HG03175 (cell line): ENCODE data around the gene UBA3.

Source experiments
- ATAC-seq: cut with Tn5 transposase; IDR thresholded peaks from one replicate; pipeline ENCODE4 v1.9.1; 2021; ENCODE audit warnings: mild to moderate bottlenecking, moderate library complexity; ENCODE audit not compliant: unreplicated experiment

The UBA3 gene

DNA sequence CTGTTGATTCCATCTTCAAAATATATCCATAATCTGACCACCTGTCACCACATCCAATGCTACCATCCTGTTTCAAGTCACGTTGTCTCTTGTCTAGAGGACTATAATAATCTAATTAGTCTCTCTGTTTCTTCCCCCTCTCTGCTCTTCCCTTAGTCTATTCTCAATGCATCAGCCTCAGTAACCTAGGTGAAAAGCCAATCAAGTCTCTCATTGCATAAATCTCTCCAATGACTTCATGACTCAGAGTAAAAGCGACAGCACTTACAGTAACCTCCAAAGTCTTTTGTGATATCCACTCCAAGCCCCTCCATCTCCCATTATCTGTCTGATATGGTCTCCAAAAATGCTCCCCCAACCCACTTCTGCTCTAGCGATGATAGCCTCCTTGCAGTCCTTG is 7.2 kb downstream of the UBA3 start:
- ATAC-seq: no peak

DNA sequence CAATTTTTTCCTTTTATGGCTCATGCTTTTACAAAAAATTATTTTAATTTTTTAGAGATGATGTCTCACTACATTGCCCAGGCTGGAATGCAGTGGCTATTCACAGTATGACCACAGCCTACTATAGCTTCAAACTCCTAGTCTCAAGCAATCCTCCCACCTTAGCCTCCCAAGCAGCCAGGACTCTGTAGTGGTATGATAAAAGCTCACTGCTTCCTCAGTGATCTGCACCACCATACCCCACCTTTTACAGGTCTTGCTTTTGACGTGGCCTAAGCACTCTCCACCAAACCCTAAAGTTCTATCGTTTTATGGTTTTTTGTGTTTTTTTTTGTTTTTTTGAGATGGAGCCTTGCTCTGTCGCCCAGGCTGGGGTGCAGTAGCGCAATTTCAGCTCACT is 14.0 kb downstream of the UBA3 start:
- ATAC-seq: no peak

- no peak for ATAC-seq
Measured at GRCh38 chr3:69065318-69065964, 14.7 kb downstream of the UBA3 start.

DNA sequence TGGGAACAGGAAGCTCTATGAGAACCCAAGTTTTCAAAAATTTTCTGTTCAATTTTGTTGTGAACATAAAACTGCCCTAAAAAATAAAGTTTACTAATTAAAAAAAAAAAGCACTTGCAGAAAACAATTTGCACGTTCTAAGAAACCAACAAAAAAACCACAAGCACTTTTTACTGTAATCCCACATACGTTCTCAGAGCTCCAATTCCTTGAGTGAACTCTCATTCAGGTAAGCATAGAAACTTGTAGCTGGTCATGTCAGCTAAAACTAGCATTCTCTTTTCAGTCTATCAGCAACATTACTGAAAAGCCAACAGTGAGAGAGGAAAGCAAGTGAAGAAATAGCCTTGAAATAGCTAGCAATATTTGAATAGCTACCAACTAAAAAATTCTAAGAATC is 16.5 kb downstream of the UBA3 start:
- ATAC-seq: no peak

DNA sequence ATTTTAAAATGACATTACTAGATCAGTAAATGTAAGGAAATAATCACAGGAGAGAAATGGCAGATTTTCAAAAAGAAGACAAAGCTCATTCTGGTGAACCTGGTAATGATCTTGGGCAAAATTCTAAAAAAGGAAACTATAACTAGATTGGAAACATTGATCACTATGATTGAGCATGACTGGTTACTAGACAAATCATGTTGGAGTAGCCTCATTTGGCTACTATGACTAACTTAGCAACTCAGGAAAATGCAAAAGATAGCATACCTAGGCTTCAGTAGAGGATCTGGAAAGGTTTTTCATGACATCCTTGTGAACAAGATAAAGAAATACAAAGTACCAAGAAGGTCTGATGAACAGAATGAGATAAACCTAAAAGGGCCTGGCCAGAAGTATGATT is 20.5 kb downstream of the UBA3 start:
- no peak for ATAC-seq

DNA sequence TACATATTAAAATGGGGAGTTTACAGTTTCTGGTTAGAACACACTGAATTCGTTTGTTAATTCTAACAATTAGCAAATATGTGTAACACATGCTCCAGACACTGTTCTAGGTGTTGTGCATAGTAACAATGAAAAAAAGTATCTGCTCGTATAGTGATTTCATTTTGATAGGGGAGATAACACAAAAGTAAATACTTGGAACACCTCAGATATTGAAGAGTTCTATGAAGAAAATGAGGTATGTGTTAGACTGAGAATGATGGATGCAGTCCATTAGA is 21.3 kb downstream of the UBA3 start:
- ATAC-seq: no peak

GRCh38 chr3:69058180-69058946 is 21.8 kb downstream of the UBA3 start:
- ATAC-seq: peak; percentile 99

GRCh38 chr3:69052472-69052898 is 27.7 kb downstream of the UBA3 start:
- ATAC-seq: no peak

- ATAC-seq: peak; percentile 97
Measured at GRCh38 chr3:69051756-69052471, 28.3 kb downstream of the UBA3 start, which contains the start of gene TMF1. Gene TMF1, minus strand, starts transcription at chr3:69052333. Its CDS starts 247 bp downstream, at chr3:69052086.

- ATAC-seq: no peak
Measured at GRCh38 chr3:69048990-69049389, 31.2 kb downstream of the UBA3 start.

DNA sequence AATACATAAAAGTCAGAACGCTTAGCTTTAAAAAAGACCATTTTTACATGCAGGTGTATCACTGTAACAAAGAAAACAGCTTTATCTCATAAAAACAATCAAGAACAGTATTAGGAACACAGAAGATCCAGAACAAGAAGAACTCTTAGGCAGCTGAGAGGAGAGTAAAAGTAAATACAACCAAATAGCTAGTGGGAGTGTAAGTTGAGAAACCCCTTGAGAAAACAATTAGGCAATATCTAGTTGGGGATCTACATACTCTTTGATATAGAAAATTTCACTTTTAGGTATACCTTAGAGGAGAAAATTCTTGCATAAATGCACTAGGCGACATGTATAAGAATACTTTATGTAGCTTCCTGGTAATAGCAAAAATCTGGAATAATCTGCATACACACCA is 35.6 kb downstream of the UBA3 start:
- ATAC-seq: no peak

GRCh38 chr3:69033470-69033869 is 46.7 kb downstream of the UBA3 start:
- ATAC-seq: no peak

GRCh38 chr3:69032737-69033136 is 47.4 kb downstream of the UBA3 start:
- ATAC-seq: no peak

DNA sequence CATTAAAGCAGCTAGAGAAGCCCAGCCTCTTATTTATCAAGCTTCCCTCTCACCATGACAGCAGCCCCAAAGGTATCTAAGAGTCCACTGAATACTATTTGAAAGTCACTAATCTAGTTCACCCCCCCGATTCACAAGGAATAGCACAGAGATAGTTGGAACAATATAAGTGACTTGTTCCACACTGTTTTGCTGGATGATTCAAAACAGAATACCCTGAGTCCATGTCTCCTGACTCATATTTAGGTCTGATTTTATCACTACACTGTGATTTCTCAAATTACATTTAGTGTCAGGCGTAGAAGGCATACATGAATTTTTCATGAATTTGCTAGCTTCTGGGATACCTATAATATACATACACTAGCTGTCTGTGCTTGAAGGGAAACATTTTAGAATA is 48.0 kb downstream of the UBA3 start:
- ATAC-seq: no peak

- no peak for ATAC-seq
Measured at GRCh38 chr3:69031635-69032034, 48.5 kb downstream of the UBA3 start.

DNA sequence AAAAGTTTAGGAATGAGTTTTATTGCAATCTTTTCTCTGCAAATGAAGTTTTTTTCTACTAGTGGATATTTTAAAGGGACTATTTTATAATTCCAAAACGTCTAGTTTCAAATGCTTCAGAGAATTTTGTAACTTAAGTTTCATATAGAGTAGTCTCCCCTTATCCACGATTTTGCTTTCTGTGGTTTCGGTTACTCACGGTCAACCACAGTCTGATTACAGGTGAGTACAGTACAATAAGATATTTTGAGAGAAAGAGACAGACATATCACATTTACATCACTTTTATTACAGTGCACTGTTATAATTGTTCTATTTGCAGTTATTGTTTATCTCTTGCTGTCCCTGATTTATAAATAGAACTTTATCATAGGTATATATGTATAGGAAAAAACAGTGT is 59.3 kb downstream of the UBA3 start:
- ATAC-seq: no peak

GRCh38 chr3:69020424-69020823 is 59.7 kb downstream of the UBA3 start:
- no peak for ATAC-seq

DNA sequence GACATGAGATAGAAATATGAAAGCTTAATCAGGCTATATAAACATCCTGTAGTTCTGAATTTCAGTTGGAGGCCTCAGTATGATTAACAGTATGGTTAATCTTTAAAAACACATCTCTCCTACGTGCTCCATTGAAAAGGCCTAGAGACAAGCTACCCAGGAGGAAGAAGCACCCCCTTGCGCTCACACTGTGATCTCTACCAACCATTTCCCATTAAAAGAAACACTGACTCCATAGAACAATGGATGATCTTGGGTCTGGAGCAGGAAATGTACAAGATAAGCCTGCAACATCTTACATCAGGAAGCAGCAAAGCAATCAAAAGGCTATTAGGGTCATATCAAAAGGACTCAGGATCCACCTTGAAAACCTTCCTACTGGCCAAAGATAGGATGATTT is 63.3 kb downstream of the UBA3 start:
- no peak for ATAC-seq

- ATAC-seq: no peak
Measured at GRCh38 chr3:69016102-69016501, 64.1 kb downstream of the UBA3 start.

GRCh38 chr3:69014022-69014580 is 66.1 kb downstream of the UBA3 start:
- no peak for ATAC-seq

- ATAC-seq: peak; percentile 71
Measured at GRCh38 chr3:69013253-69014021, 66.7 kb downstream of the UBA3 start, which contains the start of gene EOGT. Gene EOGT, minus strand, starts transcription at chr3:69013684. Its CDS starts 3,838 bp downstream, at chr3:69009846.
